Inflammatory macrophage treated with lipopolysaccharide for 1 hour (primary cell): ENCODE measurements around the gene ADGRF4.

Experiments used
- DNase-seq, 2 donors: peaks; one replicate each; pipeline ENCODE4 v3.0.0-alpha.2; 2020 to 2022

Gene ADGRF4

DNA sequence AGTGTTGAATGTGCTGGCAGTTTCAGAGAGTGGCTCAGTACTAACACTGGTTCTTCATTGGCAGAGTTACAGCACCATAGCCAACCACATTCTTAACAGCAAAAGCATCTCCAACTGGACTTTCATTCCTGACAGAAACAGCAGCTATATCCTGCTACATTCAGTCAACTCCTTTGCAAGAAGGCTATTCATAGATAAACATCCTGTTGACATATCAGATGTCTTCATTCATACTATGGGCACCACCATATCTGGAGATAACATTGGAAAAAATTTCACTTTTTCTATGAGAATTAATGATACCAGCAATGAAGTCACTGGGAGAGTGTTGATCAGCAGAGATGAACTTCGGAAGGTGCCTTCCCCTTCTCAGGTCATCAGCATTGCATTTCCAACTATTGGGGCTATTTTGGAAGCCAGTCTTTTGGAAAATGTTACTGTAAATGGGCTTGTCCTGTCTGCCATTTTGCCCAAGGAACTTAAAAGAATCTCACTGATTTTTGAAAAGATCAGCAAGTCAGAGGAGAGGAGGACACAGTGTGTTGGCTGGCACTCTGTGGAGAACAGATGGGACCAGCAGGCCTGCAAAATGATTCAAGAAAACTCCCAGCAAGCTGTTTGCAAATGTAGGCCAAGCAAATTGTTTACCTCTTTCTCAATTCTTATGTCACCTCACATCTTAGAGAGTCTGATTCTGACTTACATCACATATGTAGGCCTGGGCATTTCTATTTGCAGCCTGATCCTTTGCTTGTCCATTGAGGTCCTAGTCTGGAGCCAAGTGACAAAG is 17.0 kb upstream of the ADGRF4 start:
- no peak for DNase-seq

DNA sequence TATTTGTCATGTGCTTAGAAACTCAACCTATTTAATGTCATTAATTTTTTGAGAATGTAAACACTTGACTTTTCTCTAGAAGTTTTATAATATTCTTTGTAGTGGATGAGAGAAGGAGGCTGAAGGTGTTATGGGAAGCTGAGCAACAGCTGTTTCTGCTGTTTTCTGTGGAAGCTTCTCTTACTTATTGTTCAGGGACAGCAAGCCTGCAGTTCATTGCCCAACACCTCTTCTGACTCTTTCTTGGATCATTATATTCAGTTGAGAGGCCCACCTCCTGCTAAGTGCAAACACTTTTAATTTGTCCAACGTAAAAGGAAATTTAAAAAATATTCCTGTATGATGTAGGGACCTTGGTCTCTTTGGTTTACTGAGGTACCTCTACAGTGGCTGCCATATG is 12.0 kb upstream of the ADGRF4 start:
- no peak for DNase-seq

DNA sequence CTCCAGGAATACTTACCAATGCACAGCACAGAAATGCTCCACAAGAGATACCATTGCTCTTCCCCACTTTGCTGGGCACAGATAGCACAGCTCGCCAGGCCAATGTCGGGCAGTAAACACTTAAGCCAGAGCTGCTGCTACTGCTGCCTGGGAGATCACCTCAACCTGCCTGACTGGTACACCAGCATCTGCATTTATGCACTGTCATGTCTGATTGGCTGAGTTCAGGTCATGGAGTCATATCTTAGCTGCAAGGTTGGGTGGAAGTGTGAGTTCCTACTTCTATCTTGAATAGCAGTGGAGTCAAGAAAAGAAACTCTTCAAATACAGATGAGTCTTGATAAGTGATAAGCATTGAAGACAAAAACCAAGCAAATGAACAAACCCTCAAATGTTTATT is 10.9 kb upstream of the ADGRF4 start:
- no peak for DNase-seq

DNA sequence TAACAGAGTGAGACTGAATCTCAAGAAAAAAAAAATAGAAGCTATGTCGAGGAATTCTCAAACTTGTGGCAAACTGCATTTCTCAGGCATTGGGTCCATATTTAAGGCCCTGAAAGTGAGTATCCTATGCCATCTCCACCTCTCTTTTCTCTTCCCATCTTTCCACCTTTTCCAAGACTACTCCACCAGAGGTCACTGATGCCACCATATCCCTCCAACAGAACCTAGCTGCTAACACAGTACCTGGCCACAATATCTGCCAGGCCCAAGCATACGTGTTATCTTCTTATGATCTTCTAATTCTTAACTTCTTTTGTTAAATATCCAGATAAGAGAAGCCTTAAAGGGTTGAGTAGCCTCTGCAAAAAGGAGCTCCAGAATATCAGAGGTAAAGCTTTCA is 8.2 kb upstream of the ADGRF4 start:
- DNase-seq, result no peak

DNA sequence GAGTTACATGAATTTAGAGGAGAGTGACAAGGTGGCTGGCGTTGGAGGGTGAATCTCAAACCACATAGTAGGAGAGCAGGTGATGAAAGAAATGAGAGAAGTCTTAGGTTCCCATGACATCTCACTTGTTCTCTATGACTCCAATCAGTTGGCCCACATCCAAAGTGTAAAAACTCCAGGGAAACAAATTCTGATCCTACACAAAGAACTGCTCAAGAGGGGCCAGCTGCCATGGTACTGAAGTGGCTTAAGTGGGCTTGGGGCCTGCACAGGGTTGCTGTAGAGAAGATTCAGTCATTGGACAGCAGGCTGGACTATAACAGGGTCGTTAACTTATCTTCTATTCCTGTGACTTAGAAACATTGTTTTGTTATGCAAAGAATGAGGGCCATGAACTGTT is 7.6 kb upstream of the ADGRF4 start:
- no peak for DNase-seq

DNA sequence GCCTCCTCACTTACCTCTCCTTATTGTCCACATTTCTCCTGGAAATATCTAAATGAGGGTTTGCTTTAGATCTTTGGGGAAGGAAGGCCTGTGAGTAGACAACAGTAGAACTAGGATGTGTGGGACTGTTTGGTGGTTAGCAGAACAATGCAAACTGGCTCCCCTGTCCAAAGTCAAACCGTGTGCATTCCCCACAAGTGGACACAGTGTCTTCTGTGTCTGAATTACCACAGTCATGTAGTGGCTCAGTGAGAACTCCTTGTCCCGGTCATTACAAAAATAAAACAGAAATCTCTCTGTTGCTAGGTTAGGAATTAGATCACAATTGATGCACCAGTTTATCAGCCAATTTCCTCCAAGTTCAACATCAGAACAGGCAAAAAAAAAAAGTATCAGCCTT is 455 bp upstream of the ADGRF4 start:
- DNase-seq, result no peak

DNA sequence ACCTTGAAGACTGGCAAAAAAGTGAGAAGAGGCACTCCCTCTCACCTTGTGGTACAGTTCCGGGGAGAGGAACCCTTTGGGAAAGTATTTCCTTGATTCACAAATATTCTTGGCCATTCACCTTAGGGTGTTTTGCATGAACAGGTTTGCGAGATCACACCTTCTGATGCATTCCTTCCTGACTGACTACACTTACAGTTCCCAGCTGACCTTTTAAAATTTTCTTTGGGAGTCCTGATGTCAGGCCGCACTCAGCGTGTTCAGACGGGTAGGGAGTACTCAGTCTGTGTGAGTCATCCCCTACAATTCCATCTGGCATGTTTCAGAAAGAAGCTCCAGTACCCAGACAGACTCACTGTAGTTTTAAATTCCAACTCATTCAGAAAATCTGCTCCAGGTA is 1.7 kb downstream of the ADGRF4 start:
- DNase-seq, result no peak

DNA sequence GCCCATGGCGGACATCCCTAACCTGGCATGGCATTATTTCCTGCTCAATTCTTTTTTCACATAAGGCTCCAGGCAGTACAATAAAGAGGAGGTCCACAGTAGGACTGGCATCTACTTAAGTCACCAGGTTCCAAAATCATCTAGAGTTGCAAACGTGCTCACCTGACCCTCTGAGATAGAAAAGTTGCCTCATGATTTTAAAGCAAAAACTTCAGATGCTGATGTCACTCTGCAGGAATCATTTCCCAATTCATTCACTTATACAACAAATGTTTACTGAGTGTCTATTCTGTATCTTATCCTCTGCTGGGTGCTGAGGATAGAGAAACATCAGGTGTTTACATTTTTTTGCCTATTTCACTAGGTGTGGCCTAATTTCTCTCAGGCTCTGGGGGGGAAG is 2.2 kb downstream of the ADGRF4 start:
- no peak for DNase-seq

DNA sequence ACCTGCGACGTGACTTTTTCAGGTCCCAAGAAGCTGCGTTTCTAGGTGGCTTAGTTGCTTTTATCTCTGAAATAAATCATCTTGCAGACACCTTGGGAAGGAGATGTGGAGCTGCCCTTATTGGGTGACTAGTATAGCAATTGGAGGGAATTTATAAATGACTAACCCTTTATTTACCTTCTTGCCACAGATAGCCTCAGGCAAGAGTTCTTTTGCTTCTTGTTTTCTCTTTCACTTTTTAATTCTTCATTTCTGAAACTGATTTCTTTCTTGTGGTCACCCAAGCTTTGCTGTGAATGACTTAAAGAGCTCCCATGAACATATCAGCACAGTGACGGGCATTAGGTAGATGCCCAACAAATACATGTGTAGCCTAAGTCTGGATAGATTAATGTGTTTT is 3.0 kb downstream of the ADGRF4 start:
- no peak for DNase-seq

DNA sequence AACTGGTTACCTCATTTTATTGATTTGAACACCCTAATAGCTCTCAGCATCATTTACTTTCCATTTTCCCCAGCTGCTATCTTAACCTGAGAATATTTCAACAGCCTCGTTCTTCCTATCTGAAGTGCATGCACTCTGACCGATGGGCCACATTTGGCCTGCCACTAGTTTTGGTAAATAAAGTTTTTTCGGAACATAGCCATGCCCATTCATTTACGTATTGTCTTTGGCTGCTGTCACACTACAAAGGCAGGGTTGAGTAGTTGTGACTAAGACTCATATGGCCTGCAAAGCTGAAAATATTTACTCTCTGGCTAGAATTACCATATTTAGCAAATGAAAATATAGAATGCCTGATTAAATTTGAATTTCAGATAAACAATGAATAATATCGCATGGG is 10.8 kb downstream of the ADGRF4 start:
- no peak for DNase-seq

DNA sequence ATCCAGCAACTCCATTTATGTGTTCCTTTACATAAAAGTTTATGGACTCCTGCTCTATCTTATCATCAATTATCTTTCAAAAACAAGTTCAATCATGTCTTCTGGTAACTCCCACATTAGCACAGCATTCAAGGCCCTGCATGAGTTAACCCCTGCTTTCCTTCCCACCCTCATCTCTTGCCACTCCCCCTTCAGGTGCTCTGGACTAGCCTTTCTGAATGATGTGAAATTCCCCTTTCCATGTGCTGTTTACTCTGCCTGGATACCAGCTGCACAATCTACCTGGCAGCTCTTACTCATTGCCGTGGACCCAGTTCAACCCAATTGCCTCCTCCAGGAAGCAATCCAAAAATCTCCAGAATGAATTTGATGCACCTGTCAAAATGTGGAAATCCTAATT is 11.9 kb downstream of the ADGRF4 start:
- DNase-seq, result no peak

DNA sequence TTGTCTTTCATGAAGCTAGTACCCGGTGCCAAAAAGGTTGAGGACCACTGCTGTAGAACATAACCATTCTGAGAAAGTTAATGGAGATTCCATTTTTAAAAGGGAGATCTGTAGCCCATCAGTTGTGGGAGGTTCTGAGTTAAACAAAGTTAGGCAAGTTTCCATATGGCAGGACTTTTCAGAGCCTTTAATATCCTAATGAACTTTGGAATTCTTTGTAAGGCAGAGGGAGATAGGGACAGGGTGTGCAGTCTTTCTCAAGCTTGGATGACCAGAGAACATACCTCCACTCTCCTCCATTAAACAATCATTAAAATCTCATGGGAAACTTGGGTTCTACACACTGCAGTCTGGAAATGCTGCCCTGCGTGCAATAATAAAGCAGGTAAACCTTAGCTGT is 14.8 kb downstream of the ADGRF4 start:
- no peak for DNase-seq

DNA sequence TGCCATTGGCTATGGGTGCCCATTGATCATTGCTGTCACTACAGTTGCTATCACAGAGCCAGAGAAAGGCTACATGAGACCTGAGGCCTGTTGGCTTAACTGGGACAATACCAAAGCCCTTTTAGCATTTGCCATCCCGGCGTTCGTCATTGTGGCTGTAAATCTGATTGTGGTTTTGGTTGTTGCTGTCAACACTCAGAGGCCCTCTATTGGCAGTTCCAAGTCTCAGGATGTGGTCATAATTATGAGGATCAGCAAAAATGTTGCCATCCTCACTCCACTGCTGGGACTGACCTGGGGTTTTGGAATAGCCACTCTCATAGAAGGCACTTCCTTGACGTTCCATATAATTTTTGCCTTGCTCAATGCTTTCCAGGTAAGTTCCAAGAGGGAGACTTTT is 16.4 kb downstream of the ADGRF4 start:
- no peak for DNase-seq

DNA sequence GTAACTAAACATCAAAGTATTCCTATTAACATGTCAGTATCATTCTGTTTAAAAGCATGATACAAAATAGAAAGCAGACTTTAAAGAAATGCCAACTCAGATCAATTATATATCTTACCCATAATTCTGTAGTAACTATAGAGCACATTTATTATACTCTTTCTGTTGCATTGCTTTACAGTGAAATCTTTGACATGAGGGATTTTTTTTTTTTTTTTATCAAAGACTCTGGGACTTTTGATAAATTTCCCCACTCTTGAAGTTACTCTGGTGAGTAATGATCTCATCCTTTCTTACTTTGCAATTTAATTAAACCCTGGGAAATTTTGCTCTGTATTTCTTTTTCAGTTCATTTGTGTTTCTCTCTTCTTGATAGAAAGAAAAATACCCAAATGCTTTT is 17.4 kb downstream of the ADGRF4 start:
- peak; percentile 2 to 7 for DNase-seq

DNA sequence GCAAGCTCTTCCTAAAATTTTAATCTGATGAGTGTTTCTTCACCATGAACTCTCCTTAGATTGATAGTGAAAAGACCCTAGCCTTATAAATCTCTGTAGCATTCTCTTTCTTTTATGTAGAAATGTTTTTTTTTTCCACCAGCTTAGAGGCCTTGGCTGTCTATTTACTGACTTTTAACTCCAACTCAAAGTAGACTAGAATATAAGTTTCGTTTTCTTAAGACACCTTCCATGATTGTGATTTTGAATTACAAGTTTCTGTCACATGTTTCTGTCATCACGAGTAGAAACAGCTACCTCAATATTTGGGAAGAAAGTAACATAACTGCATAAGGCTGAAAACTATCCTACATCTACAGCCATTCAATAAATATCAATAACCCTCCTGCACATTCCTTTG is 17.8 kb downstream of the ADGRF4 start:
- no peak for DNase-seq

DNA sequence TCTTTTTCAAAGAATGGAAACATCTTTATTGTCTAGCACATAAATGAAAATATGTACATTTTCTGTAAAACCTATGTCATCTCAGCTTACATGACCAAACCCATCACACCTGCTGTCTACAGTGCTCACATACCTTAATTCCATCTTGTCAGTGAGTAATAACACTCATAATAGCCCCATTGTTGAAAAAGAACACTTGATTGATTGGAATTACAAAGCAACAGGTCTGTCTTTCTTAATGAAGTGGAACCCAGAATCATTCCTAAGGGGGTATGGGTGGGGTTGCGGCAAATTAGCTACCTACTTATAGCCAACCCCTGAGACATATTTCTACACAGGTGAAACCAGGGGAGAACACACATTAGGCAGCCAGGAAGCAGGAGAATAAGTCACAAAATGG is 20.2 kb downstream of the ADGRF4 start:
- no peak for DNase-seq

DNA sequence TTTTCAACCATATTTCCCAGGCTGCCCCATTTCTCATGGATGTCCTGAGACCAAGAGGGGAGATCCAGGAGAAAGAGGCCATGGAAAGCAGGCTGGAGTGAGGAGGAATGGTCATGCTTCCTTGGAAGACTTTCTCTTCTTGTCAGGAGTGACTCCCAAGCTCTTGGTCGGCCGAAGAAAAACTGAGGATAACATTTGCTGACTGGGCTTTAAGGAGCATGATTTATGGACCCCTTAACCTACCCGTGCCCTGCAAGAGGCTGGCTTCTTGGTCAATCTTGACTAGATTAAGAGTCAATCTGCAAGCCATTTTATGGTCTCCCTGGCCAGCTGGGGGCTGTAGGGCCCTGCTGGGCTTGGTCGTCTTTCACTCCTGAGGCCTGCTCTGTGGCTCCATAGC is 22.8 kb downstream of the ADGRF4 start:
- no peak for DNase-seq

DNA sequence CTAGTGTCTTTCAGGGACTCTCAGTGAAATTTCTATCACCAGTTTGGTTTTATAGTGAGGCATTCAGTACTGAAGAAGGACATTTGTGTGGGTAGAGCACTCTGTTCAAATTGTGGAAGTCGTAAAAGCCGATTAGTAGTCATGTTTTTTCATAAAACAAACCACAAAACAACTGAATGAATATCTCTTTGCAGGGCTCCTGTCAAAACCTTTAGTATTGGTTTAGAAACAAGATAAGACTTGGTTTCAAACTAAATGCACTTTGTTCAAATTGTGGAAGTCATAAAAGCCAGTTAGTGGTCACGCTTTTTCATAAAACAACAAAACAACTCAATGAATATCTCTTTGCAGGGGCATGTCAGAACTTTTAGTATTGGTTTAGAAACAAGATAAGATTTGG is 23.8 kb downstream of the ADGRF4 start:
- DNase-seq, result no peak

DNA sequence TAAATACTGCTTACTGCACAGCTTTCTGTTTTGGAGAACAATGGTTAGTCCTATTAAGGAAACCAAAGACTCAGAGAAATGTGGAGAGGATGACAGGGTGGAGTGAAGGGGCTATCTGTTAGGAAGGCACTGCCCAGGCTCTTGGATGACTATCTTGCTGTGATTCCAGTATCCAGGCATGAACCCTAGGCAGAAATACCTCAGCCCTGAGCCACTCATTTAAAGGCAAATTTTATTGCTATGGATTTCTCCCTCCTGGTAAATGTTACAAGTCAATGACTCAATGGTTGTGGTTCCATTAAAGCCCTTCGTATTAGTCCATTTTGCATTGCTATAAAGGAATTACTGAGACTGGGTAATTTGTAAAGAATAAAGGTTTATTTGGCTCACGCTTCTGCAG is 25.9 kb downstream of the ADGRF4 start:
- DNase-seq, result no peak

DNA sequence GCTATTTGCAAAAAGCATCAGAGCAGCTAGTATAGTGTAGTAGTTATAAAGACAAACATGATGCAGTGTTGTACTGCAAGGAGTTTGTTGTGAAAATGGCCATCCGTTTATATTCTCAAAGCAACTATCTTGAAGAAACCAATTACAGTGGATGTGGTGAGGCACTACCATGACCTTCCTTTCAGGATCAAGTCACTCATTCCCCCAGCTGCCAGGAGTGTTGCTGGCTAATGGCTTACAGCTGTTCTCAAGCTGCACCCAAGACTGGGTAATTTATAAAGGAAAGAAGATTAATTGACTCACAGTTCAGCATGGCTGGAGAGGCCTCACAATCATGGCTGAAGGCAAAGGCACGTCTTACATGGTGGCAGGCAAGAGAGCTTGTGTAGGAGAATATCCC is 29.0 kb downstream of the ADGRF4 start:
- no peak for DNase-seq

DNA sequence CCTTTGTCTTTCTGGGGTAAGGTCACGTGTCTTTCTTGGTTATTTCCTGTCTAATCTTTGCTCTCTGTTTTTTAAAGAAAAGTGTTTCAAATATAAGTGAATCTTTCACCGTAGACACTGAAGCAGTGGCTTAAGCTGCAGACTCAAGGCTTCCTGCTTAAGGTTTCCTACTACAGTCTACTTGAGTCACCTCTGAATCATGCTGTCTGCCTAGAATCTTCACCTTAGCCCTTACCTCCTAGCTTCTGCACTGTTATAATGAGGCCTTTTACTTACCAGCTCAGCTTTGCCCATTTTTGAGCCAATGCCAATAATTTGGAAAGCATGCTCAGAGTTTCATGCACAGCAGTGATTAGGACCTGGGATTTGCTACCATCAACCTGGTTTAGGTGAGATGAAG is 30.6 kb downstream of the ADGRF4 start:
- DNase-seq, result no peak

DNA sequence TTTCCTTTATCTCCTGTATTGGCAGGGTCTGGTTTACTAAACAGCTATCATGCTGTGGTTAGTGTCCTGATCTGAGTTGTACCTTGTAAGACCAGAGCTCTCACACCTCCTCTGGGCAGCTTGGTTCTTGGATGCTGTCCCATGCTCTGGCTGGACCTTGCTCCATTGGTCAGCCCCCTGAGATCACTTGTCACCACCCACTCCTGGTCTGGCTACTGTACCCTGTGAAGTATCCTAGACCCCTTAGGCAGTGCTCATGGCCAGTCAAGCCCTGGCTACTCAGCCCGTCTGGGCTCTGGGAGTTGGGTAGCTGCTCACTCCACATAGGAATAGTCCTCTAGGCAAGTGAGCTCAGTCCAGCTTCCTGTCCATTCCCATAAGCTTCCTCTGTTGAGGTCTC is 31.1 kb downstream of the ADGRF4 start:
- no peak for DNase-seq

DNA sequence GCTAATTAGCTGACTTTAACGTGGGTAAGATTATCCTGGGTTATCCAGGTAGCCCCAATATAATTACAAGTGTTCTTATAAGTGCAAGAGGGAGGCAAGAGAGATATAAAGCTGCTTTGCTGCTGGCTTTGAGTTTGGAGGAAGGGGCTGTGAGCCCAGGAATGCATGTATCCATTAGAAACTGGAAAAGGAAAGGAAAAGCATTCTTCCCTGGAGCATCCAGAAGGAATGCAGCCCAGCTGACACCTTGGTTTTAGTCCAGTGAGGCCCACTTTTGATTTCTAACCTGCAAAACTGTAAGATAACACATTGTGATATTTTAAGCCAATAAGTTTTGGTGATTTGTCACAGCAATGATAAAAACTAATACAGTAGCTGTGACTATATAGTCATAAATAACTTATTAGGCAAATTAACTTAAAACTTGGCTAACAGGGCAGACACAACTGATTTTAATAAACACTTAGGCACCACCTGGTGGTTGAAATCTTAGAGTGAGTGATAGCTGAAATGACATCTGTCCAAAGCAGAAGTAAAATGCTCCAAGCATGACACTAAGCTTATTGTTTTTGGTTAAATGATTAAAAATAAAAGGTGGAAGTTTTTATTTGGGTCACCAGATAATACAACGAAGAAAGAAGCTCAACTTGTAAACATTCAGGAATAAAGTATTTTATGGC is 35.6 kb downstream of the ADGRF4 start:
- DNase-seq, result peak; percentile 5 to 45

DNA sequence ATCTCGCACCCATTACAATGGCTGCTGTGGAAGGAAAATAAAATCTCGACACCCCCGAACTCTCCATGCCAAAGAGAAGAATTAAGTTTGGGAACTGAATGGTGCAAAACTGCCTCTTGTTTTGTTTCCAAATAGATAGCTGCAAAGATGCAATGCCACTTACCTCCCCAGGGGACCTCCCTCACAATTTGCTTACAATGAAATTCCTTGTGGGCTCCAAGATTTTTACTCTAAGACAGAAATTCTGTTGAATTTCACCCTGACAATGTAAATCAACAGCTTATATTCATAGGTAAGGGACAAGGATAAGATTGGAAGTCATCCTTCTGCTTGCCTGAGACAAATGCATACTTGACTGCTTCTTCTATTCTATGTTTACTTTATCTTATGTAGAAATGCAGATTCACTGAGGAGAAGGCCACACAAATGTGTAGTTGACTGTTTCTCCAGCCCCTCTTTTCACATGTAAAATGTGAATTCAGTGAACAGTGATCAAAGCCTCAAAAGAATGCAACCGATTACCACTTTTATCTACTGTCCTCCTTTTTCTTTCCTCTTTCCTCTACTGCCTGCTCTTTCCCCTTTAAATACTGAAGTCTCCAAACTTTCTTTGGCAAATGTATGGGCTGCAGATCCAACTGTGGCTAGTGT is 36.6 kb downstream of the ADGRF4 start:
- DNase-seq, result no peak
